Measurements from ENCODE around the gene FADS2.

- TF ChIP-seq POGZ (CRISPR knock-in tag; IDR thresholded peaks at IDR 0.05) (no peak), ZBTB1 (CRISPR knock-in tag; IDR thresholded peaks at IDR 0.05; ENCODE audit: borderline replicate concordance) (no peak), ZNF501 (CRISPR knock-in tag; IDR thresholded peaks at IDR 0.05) (no peak), JUND (CRISPR knock-in tag; IDR thresholded peaks at IDR 0.05) (no peak), MXI1 (IDR thresholded peaks at IDR 0.05; ENCODE audit: borderline replicate concordance, low read depth, low read length) (no peak), ZSCAN29 (CRISPR knock-in tag; conservative IDR thresholded peaks at IDR 0.05) (no peak), ZNF7 (CRISPR knock-in tag; IDR thresholded peaks at IDR 0.05) (no peak), REST (IDR thresholded peaks at IDR 0.05; ENCODE audit: borderline replicate concordance in 1 of 2, low read depth in 1 of 2, low read length in 2 of 2) (no peak), HNRNPUL1 (IDR thresholded peaks at IDR 0.05; ENCODE audit: low read depth, low read length) (no peak)
- TF ChIP-seq, protein P1, sequence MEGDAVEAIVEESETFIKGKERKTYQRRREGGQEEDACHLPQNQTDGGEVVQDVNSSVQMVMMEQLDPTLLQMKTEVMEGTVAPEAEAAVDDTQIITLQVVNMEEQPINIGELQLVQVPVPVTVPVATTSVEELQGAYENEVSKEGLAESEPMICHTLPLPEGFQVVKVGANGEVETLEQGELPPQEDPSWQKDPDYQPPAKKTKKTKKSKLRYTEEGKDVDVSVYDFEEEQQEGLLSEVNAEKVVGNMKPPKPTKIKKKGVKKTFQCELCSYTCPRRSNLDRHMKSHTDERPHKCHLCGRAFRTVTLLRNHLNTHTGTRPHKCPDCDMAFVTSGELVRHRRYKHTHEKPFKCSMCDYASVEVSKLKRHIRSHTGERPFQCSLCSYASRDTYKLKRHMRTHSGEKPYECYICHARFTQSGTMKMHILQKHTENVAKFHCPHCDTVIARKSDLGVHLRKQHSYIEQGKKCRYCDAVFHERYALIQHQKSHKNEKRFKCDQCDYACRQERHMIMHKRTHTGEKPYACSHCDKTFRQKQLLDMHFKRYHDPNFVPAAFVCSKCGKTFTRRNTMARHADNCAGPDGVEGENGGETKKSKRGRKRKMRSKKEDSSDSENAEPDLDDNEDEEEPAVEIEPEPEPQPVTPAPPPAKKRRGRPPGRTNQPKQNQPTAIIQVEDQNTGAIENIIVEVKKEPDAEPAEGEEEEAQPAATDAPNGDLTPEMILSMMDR (CRISPR knock-in tag; IDR thresholded peaks at IDR 0.05): no peak
Observed at GRCh38 chr11:61905067-61905696, 77.1 kb downstream of the FADS2 start.

Measured in HepG2 (cell line).